Left lung (tissue), 10 donors: ENCODE data around the gene ZNF219. TPM values are rescaled to one million over a fixed set of nuclear protein-coding genes. Genes with fewer than 3 reads are reported as not detected.
A peak's percentile ranks its signal among the peaks of the same experiment; 100 is the strongest.

ENCODE experiments used
- ATAC-seq: fragments of 200-7000 bp; cut with Tn5 transposase; one replicate; pipeline ENCODE4 v1.9.1; 2020; ENCODE audit warnings: moderate library complexity
- DNase-seq, 4 donors: peaks; one replicate each; pipeline ENCODE4 v3.0.0-alpha.2; 2013 to 2020
- H3K27ac ChIP-seq, 2 donors: fragments of 200-600 bp; sonication (generic) in 1 of 2; one replicate each; pipeline versions ENCODE4 v1.5.0 to v1.8.0; 2020 to 2021
- H3K27me3 ChIP-seq, 2 donors: fragments of 200-600 bp; sonication (generic) in 1 of 2; one replicate each; pipeline versions ENCODE4 v1.5.0 to v1.8.0; 2020 to 2021
- H3K36me3 ChIP-seq, 2 donors: fragments of 200-600 bp; sonication (generic) in 1 of 2; one replicate each; pipeline versions ENCODE4 v1.5.0 to v1.8.0; 2020 to 2021
- H3K4me1 ChIP-seq, 2 donors: fragments of 200-600 bp; one replicate each; pipeline ENCODE4 v1.8.0; 2021
- H3K4me3 ChIP-seq, 2 donors: fragments of 200-600 bp; sonication (generic) in 1 of 2; one replicate each; pipeline versions ENCODE4 v1.5.0 to v1.8.0; 2020 to 2021; ENCODE audit warnings: mild to moderate bottlenecking in 1 of 2
- H3K9me3 ChIP-seq, 2 donors: fragments of 200-600 bp; sonication (generic) in 1 of 2; one replicate each; pipeline versions ENCODE4 v1.5.0 to v1.8.0; 2020 to 2021
- CTCF ChIP-seq, 2 donors: fragments of 200-600 bp; sonication (generic) in 1 of 2; IDR thresholded peaks; one replicate each; pipeline versions ENCODE4 v1.5.0 to v1.8.0; 2021; ENCODE audit warnings: antibody characterized with exemption in 2 of 2
- intact Hi-C, 2 donors: fragments of 100-400 bp; cut with DNase I; formaldehyde crosslinking; loops; one replicate each; pipeline versions ENCODE4 v1.11.2 to v1.14.2; 2022
- polyA plus RNA-seq, 6 donors: library from polyadenylated mRNA; unstranded; fragments of 120-200 nt; gene quantifications; one replicate each; pipeline ENCODE4 v1.2.1, GENCODE V29; 2013; ENCODE audit not compliant: insufficient read length in 6 of 6
- total RNA-seq, 2 donors: library from RNA; stranded (reverse); fragmentation: NEBNext Ultra II Directional; extraction: Animal tissue kit (Norgen Biotek cat#: 25700); gene quantifications; one replicate each; pipeline ENCODE4 v1.2.1, GENCODE V29; 2021
- donor health status: DM: no; HTN: yes; CAD: no.
- donor health status: DM: no; HTN: no; CAD: no.

The ZNF219 gene
- total and polyA plus RNA-seq, 8 donors: 30.5 to 45.4 (median 35.7) TPM

- Histone ChIP-seq H3K27ac (peak overlapping the region in 1 of 2 donors; percentile 86), H3K27me3 (no peaks in the 10 kb centered on the region)
These were observed 14.7 kb downstream of the ZNF219 start for GRCh38 chr14:21083565-21084325.

GRCh38 chr14:21081521-21082142 lies 16.8 kb downstream of the ZNF219 start:
- peaks cover 8 to 27% of the 10 kb centered on the region in 2 donors for H3K4me1 ChIP-seq
- no peaks in the 10 kb centered on the region for H3K9me3 ChIP-seq
- intact Hi-C loops: no loop called here
- no peak overlapping the region for H3K4me3 ChIP-seq
- no peak for DNase-seq
- no peak for TF ChIP-seq CTCF (IDR thresholded peaks at IDR 0.05)
- no peaks in the 10 kb centered on the region for H3K27me3 ChIP-seq
- no peak for ATAC-seq
- H3K27ac ChIP-seq: no peak overlapping the region
- peaks cover 4 to 92% of the 10 kb centered on the region in 2 donors for H3K36me3 ChIP-seq

More at GRCh38 chr14:21083565-21084325, 14.7 kb downstream of the ZNF219 start:
- TF ChIP-seq CTCF (IDR thresholded peaks at IDR 0.05): no peak
- intact Hi-C loops: no loop called here
- peaks cover under 1 to 78% of the 10 kb centered on the region in 2 donors for H3K36me3 ChIP-seq
- peaks cover 8 to 48% of the 10 kb centered on the region in 2 donors for H3K4me1 ChIP-seq
- DNase-seq (no peak), ATAC-seq (no peak)
- H3K9me3 ChIP-seq: no peaks in the 10 kb centered on the region
- no peak overlapping the region for H3K4me3 ChIP-seq

GRCh38 chr14:21078726-21079125 lies 19.7 kb downstream of the ZNF219 start:
- Histone ChIP-seq H3K27ac (no peak overlapping the region), H3K4me1 (no peaks in the 10 kb centered on the region), H3K9me3 (no peaks in the 10 kb centered on the region), H3K27me3 (no peaks in the 10 kb centered on the region), H3K36me3 (peaks cover 4 to 92% of the 10 kb centered on the region in 2 donors), H3K4me3 (no peak overlapping the region)
- DNase-seq: no peak
- intact Hi-C loops: no loop called here
- no peak for ATAC-seq
- TF ChIP-seq CTCF (IDR thresholded peaks at IDR 0.05): no peak

GRCh38 chr14:21078287-21078686 lies 20.2 kb downstream of the ZNF219 start:
- Histone ChIP-seq H3K4me1 (peaks cover 0 to under 1% of the 10 kb centered on the region in 2 donors), H3K27me3 (no peaks in the 10 kb centered on the region), H3K9me3 (no peaks in the 10 kb centered on the region), H3K36me3 (peaks cover 4 to 88% of the 10 kb centered on the region in 2 donors), H3K27ac (no peak overlapping the region), H3K4me3 (no peak overlapping the region)
- intact Hi-C loops: no loop called here
- DNase-seq: no peak
- no peak for ATAC-seq
- TF ChIP-seq CTCF (IDR thresholded peaks at IDR 0.05): no peak

GRCh38 chr14:21077672-21078071 lies 20.8 kb downstream of the ZNF219 start:
- TF ChIP-seq CTCF (IDR thresholded peaks at IDR 0.05): no peak
- Histone ChIP-seq H3K4me3 (no peak overlapping the region), H3K4me1 (peaks cover 0 to 7% of the 10 kb centered on the region in 2 donors), H3K27me3 (no peaks in the 10 kb centered on the region), H3K36me3 (peaks cover 4 to 82% of the 10 kb centered on the region in 2 donors), H3K27ac (no peak overlapping the region), H3K9me3 (no peaks in the 10 kb centered on the region)
- ATAC-seq (no peak), DNase-seq (no peak)
- intact Hi-C loops: no loop called here
